K562 (cell line): ENCODE data around the gene ITGAL. TPM values are rescaled to one million over a fixed set of nuclear protein-coding genes. Genes with fewer than 3 reads are reported as not detected.

Source experiments
- EHMT2 ChIP-seq: fragments of 450-650 bp; IDR thresholded peaks from 2 replicates; pipeline ENCODE4 v1.6.1; 2018; ENCODE audit warnings: antibody characterized with exemption
- ETS1 ChIP-seq: conservative IDR thresholded peaks from 2 replicates; pipeline ENCODE4 v1.6.1; 2011; ENCODE audit warnings: low read depth, mild to moderate bottlenecking, low read length; ENCODE audit not compliant: control insufficient read depth
- EWSR1 ChIP-seq: fragments of 450-650 bp; IDR thresholded peaks from 2 replicates; pipeline ENCODE4 v1.6.1; 2018; ENCODE audit warnings: borderline replicate concordance, mild to moderate bottlenecking, low read depth, moderate library complexity; ENCODE audit not compliant: partially characterized antibody
- KDM1A ChIP-seq, 2 experiments: fragments of 450-650 bp; IDR thresholded peaks; 2 replicates each; pipeline ENCODE4 v1.6.1; 2016; ENCODE audit warnings: mild to moderate bottlenecking in 2 of 2
- L3MBTL2 ChIP-seq: fragments of 450-650 bp; IDR thresholded peaks from 2 replicates; pipeline ENCODE4 v1.6.1; 2016; ENCODE audit warnings: mild to moderate bottlenecking, moderate library complexity
- MBD2 ChIP-seq: sonication (generic); IDR thresholded peaks from 2 replicates; pipeline ENCODE4 v1.6.1; 2016; ENCODE audit warnings: low read depth, borderline replicate concordance
- MGA ChIP-seq: fragments of 450-650 bp; IDR thresholded peaks from 2 replicates; pipeline ENCODE4 v1.6.1; 2016; ENCODE audit warnings: mild to moderate bottlenecking, moderate library complexity
- PTTG1 ChIP-seq: fragments of 450-650 bp; IDR thresholded peaks from 2 replicates; pipeline ENCODE4 v1.6.1; 2016; ENCODE audit warnings: low read depth, mild to moderate bottlenecking, missing genetic modification characterization, missing compliant biosample characterization
- TAF7 ChIP-seq: fragments of 450-650 bp; IDR thresholded peaks from 2 replicates; pipeline ENCODE4 v1.6.1; 2016; ENCODE audit warnings: missing genetic modification characterization, missing compliant biosample characterization
- TBL1XR1 ChIP-seq, 2 experiments: IDR thresholded peaks; 2 replicates each; pipeline ENCODE4 v1.6.1; 2012; ENCODE audit warnings: improper control_type of control experiment in 2 of 2, low read length in 2 of 2, mild to moderate bottlenecking in 1 of 2
- ZBTB11 ChIP-seq, 3 experiments: fragments of 200-800 bp in 1 of 3; fragments of 250-450 bp in 1 of 3; fragments of 450-650 bp in 1 of 3; sonication (Bioruptor Pico) in 1 of 3; sonication (Bioruptor generic) in 1 of 3; formaldehyde crosslinking in 1 of 3; IDR thresholded peaks; 2 replicates each; pipeline versions ENCODE4 v1.6.1 to v1.8.0; 2016 to 2022; ENCODE audit warnings: mild to moderate bottlenecking in 2 of 3, missing genetic modification characterization in 2 of 3, missing compliant biosample characterization in 1 of 3, moderate library complexity in 1 of 3
- polyA plus RNA-seq, 8 experiments: library from polyadenylated mRNA; depleted of rRNA in 4 of 8; stranded (reverse) in 5 of 8; unstranded in 3 of 8; fragments of >200 nt; fragmentation: Nextera tagmentation in 2 of 8; fragmentation: Illumina TruSeq in 1 of 8; extraction: Ambion mirVana in 2 of 8; extraction: Trizol in 1 of 8; gene quantifications; 2 replicates each; pipeline versions ENCODE4 v1.2.1 to v1.2.3, GENCODE V29; 2011 to 2014; ENCODE audit warnings: inconsistent platforms in 1 of 8, missing spikeins in 1 of 8
- total RNA-seq, 7 experiments: library from RNA; depleted of rRNA in 6 of 7; stranded (reverse); fragments of >200 nt in 6 of 7; fragmentation: Illumina TruSeq in 2 of 7; extraction: Trizol in 2 of 7; gene quantifications; 2 replicates each; pipeline versions ENCODE4 v1.2.1 to v1.2.3, GENCODE V29; 2011 to 2021; ENCODE audit warnings: low replicate concordance in 1 of 7

ITGAL gene
- total and polyA plus RNA-seq, 9 of the 15 experiments (the other 6 are each of a cell fraction or from before 2014, with no cell fraction given): 0.01 to 0.53 TPM; not detected in 7

GRCh38 chr16:30430428-30430970 lies 42.0 kb upstream of the ITGAL start (continued):
- peak in 1 of 3 experiments; percentile 64; a peak in 1 of 6 replicates for TF ChIP-seq ZBTB11 (CRISPR knock-in tag; IDR thresholded peaks at IDR 0.05)
- TF ChIP-seq TBL1XR1 (IDR thresholded peaks at IDR 0.05; ENCODE audit: low read length in 2 of 2): no peak
- peak; percentile 98 for TF ChIP-seq L3MBTL2
- TF ChIP-seq TAF7 (tag): no peak
- TF ChIP-seq EWSR1: no peak
- peak; percentile 42 to 54; a peak in 2 of 4 replicates for TF ChIP-seq KDM1A (IDR thresholded peaks at IDR 0.05)
- peak; percentile 53; the same call in 1 of the 2 replicates for TF ChIP-seq EHMT2
- no peak for TF ChIP-seq PTTG1 (tag)
- peak; percentile 99 for TF ChIP-seq MGA
- TF ChIP-seq ETS1: peak; percentile 72; the same call in 1 of the 2 replicates
- no peak for TF ChIP-seq MBD2
